Epithelial cell of prostate (primary cell): ENCODE measurements around the gene CYP11A1.

ENCODE experiments used
- DNase-seq: peaks from one replicate; pipeline ENCODE4 v3.0.0-alpha.2; 2011; ENCODE audit warnings: low read depth, low spot score
- H3K27ac ChIP-seq: fragments of 450-650 bp; 2 replicates; pipeline ENCODE4 v1.5.1; 2017; ENCODE audit warnings: mild to moderate bottlenecking

Gene CYP11A1

DNA sequence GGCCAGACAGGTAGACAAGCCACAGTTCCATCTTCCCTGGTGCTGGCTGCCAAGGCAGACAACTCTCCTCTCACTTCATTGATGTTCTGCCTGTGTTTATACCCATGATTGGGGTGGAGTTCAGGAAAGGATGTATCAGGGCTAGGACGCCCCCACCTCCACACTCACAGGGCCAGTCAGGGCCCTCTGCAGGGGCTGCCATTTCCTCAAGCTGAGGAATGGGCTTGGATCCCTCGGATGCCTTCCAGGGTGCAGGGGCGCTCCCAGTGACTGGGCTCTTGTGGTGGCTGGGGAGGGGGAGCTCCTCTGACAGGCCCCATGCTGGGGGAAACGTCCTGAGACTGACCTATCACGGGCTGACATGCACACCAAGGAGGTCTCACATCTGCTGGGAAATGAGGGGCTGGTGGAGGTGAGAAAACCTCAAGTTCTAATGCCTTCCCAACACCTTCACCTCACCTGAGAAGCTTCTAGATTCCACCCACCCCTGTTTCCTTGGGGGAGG, 34.9 kb upstream of the CYP11A1 start:
- DNase-seq = no peak
- peak overlapping the region; percentile 96 for H3K27ac ChIP-seq

- H3K27ac ChIP-seq = peak overlapping the region; percentile 96
- peak; percentile 69 for DNase-seq
Measured at GRCh38 chr15:74400915-74401757, 33.7 kb upstream of the CYP11A1 start.

GRCh38 chr15:74400313-74400860, 32.9 kb upstream of the CYP11A1 start:
- peak; percentile 59 for DNase-seq
- peak overlapping the region; percentile 96 for H3K27ac ChIP-seq

GRCh38 chr15:74399511-74400312, 32.3 kb upstream of the CYP11A1 start:
- H3K27ac ChIP-seq = peak overlapping the region; percentile 96
- no peak for DNase-seq

GRCh38 chr15:74399100-74399499, 31.7 kb upstream of the CYP11A1 start:
- DNase-seq = no peak
- peak overlapping the region; percentile 96 for H3K27ac ChIP-seq

DNA sequence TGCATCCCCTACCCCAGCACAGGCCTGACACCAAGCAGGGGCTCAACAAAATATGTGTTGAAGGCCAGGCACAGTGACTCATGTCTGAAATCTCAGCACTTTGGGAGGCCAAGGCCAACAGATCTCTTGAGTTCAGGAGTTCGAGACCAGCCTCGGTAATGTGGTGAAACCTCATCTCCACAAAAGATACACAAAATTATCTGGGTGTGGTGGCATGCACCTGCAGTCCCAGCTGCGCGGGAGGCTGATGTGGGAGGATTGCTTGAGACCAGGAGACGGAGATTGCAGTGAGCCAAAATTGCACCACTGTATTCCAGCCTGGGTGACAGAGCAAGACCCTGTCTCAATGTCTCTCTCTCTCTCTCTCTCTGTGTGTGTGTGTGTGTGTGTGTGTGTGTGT, 30.7 kb upstream of the CYP11A1 start:
- no peak for DNase-seq
- peak overlapping the region; percentile 96 for H3K27ac ChIP-seq

- peak; percentile 48 for DNase-seq
- peak overlapping the region; percentile 96 for H3K27ac ChIP-seq
Measured at GRCh38 chr15:74397239-74398068, 30.0 kb upstream of the CYP11A1 start.

DNA sequence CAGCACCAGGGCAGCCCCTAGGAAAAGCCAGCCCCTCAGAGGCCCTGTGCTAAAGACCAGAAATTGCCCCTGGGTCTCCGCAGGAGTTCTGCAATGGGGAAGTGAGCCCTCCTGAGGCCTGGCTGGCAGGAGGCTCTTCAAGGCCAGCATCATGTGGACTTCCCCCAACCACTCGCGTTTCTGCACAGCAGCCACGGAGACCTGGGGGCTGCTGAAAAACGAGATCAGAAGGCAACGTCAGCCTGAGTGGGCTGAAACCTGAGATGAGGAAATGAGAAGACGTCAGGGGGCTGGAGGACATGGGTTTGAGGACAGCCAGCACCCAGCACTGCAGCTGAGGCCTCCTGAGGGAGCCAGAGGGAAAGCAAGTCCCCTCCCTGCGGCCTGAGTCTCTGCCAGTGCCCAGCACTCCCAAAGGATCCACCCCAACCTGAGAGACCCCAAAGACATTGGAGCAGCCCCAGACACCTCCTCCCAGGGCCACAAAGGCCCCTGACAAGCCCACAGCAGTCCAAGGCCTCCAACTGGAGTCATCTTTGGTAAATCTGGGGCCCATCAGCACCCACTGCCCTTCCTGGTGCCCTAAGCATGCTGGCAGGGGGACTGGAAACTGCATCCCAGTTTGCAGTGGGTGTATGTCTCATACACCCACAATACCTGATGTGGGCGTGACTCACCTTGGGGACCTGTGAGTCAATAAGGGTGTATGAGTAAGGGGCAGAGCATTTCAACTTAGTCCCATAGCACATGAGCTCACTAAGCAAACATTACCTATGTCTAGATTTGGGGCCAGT, 29.2 kb upstream of the CYP11A1 start:
- DNase-seq = peak; percentile 99
- peak overlapping the region; percentile 96 for H3K27ac ChIP-seq

DNA sequence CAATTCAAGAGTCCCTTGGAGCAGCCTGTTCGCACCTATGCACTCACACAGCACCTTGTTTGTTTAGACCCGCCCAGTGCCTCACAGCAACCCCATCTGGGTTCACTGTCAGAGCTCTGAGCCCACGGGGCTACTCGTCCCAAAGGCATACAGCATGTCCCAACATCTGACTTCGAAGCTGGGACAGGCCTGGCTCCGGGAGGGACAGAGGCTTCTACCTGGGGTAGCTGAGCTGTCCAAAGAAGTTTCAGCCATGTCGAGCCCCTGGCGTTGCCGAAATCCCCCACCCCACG, 28.6 kb upstream of the CYP11A1 start:
- peak overlapping the region; percentile 96 for H3K27ac ChIP-seq
- no peak for DNase-seq

- no peak for DNase-seq
- peak overlapping the region; percentile 96 for H3K27ac ChIP-seq
Measured at GRCh38 chr15:74395319-74396145, 28.1 kb upstream of the CYP11A1 start.

DNA sequence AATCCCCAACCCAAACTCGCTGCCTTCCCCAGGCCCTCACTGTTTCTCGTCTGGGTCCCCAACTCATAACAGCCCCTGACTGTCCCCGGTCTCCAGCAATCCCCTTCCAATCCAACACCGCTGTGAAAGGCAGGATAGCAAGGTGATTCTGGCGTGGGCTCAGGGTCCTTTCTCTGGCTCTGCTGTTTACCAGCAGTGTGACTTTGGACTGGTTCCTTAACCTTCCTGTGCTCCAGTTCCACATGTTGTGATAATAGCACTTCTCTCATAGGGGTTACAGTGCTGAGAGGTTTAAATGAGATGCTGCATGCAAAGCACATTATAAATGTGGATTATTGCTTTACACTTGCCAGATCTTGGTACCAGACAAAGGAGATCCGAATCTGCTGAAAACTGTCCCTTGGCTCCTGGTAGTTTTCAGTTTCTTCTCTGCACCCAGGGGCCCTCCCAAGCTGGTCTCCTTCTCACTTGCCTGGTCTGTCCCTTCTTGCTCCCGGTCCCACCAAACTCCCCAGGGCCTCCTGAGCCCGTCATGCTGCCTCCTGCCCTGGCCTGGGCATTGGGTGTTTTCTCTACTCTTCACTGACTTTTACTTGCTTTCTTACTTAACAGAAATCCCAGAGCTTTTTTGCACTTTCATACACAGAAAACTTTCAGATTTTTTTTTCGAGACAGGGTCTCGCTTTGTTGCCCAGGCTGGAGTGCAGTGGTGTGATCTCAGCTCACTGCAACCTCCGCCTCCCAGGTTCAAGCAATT, 26.8 kb upstream of the CYP11A1 start:
- no peak for DNase-seq

DNA sequence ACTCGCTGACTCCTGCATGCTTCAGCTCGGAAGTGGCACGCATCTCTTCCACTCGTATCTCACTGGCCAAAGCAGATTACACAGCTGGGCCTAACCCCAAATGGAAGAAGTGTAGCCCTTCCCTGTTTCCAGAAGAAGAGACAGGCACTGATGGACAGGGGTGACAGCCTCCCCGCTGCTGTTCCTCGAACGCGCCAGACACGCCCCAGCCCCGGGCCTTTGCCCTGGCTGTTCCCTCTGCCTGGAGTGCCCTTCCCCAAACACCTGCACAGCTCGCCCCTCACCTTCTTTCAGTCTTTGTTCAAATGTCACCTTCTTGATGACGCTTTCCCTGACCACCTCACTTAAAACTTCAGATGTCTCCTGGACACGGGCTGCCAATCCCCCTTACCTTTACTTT, 26.0 kb upstream of the CYP11A1 start:
- DNase-seq = no peak
- H3K27ac ChIP-seq = no peak overlapping the region

More for the DNA sequence above, 26.8 kb upstream of the CYP11A1 start:
- peak overlapping the region; percentile 96 for H3K27ac ChIP-seq

GRCh38 chr15:74392902-74393301, 25.5 kb upstream of the CYP11A1 start:
- no peak overlapping the region for H3K27ac ChIP-seq
- no peak for DNase-seq

- no peak overlapping the region for H3K27ac ChIP-seq
- DNase-seq = no peak
Measured at GRCh38 chr15:74392451-74392830, 25.0 kb upstream of the CYP11A1 start.

DNA sequence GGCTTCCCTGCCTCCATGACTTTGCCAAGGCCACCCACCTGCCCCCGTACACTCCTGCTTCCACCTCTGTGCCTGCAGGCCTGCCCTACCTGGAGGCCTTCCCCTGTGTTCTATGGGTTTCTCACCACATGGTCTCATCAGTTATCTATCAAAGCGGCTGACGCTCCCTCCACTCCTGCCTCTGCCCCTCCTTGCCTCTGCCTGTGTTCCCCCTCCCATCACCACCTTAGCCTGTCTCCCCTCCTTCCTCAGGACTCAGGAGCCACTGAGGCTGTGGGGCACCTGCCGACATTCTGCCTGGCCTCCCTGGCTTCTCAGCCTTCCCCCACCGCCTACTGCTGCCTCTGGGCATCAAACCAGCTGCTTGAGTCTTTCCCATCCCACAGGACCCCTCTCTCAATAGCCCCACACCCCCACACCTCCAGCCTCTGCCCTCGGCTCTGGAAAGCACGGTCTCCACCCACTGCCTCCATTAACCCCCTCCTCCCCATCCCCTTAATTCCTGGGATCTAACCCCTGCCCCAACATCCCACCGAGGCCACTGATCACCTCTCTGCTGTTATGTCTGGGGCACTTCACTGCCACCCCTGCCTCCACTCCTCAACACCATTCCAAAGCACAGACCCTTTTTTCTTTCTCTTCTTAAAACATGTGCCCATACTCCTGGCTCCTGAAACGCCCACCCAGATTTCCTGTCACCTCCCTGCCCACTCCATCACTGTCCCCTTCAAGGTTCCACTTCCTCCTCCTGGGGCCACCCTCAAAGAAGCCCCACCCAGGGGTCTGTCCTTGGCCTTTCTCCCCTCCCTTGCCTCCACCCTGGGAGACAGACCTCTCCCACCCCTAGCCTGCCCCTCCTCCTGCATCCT, 24.4 kb upstream of the CYP11A1 start:
- no peak overlapping the region for H3K27ac ChIP-seq
- no peak for DNase-seq

DNA sequence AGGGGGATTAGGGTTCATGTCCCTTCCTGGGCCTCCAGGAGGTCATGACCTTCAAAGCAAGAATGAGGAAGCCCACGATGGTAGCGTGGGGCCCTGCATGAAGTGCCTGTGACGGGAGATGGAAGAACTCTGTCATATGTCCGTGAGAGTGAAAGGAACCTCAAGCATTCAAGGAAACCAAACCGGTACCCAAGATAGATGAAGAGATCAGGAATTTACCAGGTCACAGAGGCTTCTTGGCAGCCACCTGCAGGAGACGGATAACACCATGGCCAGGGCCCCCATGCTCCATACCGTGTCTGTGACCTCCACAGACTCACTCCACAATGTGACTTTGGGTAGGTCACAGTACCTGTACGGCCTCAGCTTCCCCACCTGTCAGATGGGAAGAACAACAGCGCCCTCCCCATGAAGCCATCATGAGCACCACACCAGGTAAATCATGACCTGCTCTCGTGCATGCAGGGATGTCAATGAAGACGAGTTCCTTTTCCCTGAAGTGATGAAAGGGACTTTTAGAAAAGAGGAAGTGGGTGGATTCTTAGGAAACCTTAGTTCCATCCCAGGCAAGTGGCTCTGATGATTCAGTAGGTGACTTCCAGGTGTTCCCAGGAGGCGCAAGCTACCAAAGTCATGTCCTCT, 23.3 kb upstream of the CYP11A1 start:
- no peak overlapping the region for H3K27ac ChIP-seq
- DNase-seq = no peak
